Measurements from ENCODE around the gene IP6K1. TPM values are rescaled to one million over a fixed set of nuclear protein-coding genes. Genes with fewer than 3 reads are reported as not detected.

Gene IP6K1
- total RNA-seq, 1 donor from 2014 or later, result 37.5 TPM

GRCh38 chr3:49703443-49703927 lies 82.9 kb downstream of the IP6K1 start:
- H3K36me3 ChIP-seq, result peaks cover 79% of the 10 kb centered on the region
- ATAC-seq (peak; percentile 76 to 82), DNase-seq (peak; percentile 63)
- H3K4me1 ChIP-seq, result peaks cover 8% of the 10 kb centered on the region
- no peak overlapping the region for H3K27ac ChIP-seq
- H3K9me3 ChIP-seq, result no peaks in the 10 kb centered on the region
- no peaks in the 10 kb centered on the region for H3K27me3 ChIP-seq (ENCODE audit: low read depth)
- H3K4me3 ChIP-seq, result no peak overlapping the region
- intact Hi-C loops (cut with DNase I), result no loop called here
- TF ChIP-seq CTCF (IDR thresholded peaks at IDR 0.05), result peak; percentile 80

DNA sequence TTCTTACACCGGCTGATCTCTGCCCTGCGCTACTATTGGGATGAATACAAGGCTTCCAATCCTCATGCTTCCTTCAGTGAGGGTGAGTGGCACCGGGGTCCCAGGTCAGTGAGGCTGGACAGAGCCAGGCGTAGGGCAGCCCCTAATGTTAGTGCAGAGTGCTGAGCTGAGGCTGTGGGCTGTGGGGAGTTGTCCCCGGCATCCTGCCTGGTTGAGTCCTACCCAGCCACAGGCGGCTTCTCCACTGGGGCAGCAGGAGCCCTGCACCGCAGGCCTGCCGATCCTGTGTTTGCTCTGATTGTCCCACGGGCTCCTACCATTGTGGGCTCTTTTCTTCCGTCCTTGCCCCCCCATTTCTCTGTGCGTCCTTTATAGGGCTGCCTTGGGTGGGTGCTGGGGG lies 83.7 kb downstream of the IP6K1 start:
- Histone ChIP-seq H3K9me3 (no peaks in the 10 kb centered on the region), H3K4me1 (peaks cover 8% of the 10 kb centered on the region), H3K4me3 (no peak overlapping the region), H3K36me3 (peaks cover 87% of the 10 kb centered on the region), H3K27ac (no peak overlapping the region), H3K27me3 (ENCODE audit: low read depth) (no peaks in the 10 kb centered on the region)
- no peak for TF ChIP-seq CTCF (IDR thresholded peaks at IDR 0.05)
- DNase-seq (no peak), ATAC-seq (no peak)
- intact Hi-C loops (cut with DNase I), result no loop called here

DNA sequence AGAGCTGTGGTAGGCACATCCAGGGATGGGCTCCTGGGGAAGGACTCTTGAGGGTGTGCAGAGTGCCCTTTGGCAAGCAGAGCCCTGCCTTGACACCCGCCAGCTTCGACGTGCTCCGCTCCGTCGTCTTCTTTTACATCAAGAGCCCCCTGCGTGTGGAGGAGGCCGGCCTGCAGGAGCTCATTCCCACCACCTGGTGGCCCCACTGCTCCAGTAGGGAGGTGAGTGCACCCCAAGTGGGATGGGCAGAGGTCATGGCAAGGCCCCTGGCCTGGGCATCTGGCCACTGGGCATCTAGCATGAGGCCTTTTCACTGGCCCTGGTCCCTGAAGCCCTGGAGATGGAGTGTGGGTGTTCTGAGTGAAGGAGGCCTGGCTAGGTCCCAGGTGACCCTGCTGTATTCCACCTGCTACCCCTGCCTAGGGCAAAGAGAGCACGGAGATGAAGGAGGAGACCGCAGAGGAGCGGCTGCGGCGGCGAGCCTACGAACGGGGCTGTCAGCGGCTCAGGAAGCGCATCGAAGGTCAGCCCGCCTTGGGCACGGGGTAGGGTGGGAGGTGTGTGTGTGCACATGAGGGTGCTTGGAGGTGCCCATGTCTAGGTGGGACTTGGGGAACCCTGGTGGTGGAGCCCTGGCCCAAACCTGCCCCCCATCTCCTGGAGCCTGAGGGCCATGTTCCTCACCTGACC lies 84.8 kb downstream of the IP6K1 start:
- peak; percentile 34 for TF ChIP-seq CTCF (IDR thresholded peaks at IDR 0.05)
- H3K27ac ChIP-seq, result no peak overlapping the region
- peaks cover 89% of the 10 kb centered on the region for H3K36me3 ChIP-seq
- DNase-seq (no peak), ATAC-seq (no peak)
- H3K4me1 ChIP-seq, result peaks cover 8% of the 10 kb centered on the region
- H3K4me3 ChIP-seq, result no peak overlapping the region
- no peaks in the 10 kb centered on the region for H3K9me3 ChIP-seq
- intact Hi-C loops (cut with DNase I), result no loop called here
- H3K27me3 ChIP-seq (ENCODE audit: low read depth), result no peaks in the 10 kb centered on the region

DNA sequence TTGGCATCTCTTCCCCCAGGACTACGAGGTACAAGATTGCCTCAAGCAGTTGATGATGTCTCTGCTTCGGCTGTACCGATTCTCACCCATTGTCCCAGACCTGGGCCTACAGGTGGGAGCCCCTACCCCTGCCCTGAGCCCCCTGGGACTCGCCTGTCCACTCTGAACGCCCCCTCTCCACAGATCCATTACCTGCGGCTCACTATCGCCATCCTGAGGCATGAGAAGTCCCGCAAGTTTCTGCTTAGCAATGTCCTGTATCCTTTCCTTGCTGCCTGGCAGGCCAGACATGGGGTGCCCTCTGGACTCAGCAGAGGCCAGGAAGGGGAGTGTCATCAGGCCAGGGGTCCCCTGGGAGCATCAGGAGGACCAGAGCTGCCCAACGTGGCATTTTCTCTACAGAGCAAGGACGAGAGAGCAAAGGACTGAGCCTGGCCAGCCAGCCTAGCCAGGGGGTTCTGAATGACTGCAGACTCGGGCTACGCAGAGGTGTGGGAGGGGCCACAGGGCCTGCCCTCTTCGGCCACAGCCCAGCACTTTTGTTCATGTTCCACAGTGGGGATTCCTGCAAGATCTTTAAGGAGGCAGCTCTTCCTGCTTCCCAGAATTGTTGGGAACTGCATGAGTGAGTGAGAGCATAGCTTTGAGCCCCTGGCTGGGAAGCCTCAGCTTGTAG lies 85.8 kb downstream of the IP6K1 start:
- H3K4me1 ChIP-seq, result peaks cover 8% of the 10 kb centered on the region
- TF ChIP-seq CTCF (IDR thresholded peaks at IDR 0.05), result no peak
- DNase-seq (no peak), ATAC-seq (no peak)
- no peak overlapping the region for H3K4me3 ChIP-seq
- H3K27ac ChIP-seq, result no peak overlapping the region
- H3K9me3 ChIP-seq, result no peaks in the 10 kb centered on the region
- intact Hi-C loops (cut with DNase I), result no loop called here
- no peaks in the 10 kb centered on the region for H3K27me3 ChIP-seq (ENCODE audit: low read depth)
- H3K36me3 ChIP-seq, result peaks cover 79% of the 10 kb centered on the region

DNA sequence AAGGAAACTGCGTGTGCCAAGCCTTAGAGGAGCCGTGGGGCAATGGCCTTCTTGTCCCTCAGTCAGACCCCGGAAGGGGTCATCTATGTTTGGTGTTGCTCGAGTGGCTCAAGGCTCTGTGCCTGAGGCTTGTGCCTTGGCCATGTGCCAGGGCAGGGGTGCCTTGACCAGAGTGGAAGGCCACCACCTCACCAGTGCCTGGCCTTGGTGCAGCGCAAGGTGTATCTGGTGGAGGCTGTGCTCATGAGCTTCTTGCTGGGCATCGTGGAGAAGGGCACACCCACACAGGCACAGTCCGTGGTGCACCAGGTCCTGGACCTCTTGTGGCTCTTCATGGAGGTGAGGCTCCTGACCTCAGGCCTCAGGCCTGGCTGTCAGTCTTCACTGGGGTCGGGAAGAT lies 86.3 kb downstream of the IP6K1 start:
- H3K9me3 ChIP-seq, result no peaks in the 10 kb centered on the region
- peaks cover 8% of the 10 kb centered on the region for H3K4me1 ChIP-seq
- no peak overlapping the region for H3K4me3 ChIP-seq
- peaks cover 74% of the 10 kb centered on the region for H3K36me3 ChIP-seq
- no peak overlapping the region for H3K27ac ChIP-seq
- H3K27me3 ChIP-seq (ENCODE audit: low read depth), result no peaks in the 10 kb centered on the region
- ATAC-seq (no peak), DNase-seq (no peak)
- no peak for TF ChIP-seq CTCF (IDR thresholded peaks at IDR 0.05)
- intact Hi-C loops (cut with DNase I), result no loop called here

All from lower lobe of right lung (tissue), 2 donors.